ENCODE results near the gene WFDC1.
A peak's percentile ranks its signal among the peaks of the same experiment; 100 is the strongest.

WFDC1 gene, protein sequence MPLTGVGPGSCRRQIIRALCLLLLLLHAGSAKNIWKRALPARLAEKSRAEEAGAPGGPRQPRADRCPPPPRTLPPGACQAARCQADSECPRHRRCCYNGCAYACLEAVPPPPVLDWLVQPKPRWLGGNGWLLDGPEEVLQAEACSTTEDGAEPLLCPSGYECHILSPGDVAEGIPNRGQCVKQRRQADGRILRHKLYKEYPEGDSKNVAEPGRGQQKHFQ

DNA sequence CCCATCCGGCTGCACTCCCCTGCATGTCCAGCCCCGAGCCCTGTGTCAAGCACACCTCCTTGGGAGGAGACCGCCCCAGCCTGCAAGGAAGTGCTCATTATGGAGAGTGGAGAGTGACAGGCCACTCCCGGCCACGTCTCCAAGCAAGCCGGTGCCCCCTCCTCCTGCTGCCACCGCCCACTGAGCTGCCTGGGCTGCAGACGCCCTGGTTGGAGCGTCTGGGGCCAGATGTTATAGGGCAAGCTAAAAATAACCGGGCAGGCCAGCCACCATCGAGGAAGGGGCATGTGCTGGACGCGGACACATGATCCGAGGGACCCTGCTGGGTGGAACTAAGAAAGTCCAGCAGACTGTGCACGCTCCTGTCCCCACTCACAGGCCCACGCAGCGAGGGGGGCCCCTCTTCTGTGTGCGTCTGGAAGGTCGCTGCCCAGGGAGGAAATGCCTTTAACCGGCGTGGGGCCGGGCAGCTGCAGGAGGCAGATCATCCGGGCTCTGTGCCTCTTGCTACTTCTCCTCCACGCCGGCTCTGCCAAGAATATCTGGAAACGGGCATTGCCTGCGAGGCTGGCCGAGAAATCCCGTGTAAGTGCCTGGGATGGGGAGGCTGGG, at the start of gene WFDC1:
Gene WFDC1 (plus strand): TSS at position 348 of the 612 bp plus-strand sequence. CDS start 94 bp downstream, at position 442.
- ATAC-seq, result no peak
- no peak for DNase-seq

DNA sequence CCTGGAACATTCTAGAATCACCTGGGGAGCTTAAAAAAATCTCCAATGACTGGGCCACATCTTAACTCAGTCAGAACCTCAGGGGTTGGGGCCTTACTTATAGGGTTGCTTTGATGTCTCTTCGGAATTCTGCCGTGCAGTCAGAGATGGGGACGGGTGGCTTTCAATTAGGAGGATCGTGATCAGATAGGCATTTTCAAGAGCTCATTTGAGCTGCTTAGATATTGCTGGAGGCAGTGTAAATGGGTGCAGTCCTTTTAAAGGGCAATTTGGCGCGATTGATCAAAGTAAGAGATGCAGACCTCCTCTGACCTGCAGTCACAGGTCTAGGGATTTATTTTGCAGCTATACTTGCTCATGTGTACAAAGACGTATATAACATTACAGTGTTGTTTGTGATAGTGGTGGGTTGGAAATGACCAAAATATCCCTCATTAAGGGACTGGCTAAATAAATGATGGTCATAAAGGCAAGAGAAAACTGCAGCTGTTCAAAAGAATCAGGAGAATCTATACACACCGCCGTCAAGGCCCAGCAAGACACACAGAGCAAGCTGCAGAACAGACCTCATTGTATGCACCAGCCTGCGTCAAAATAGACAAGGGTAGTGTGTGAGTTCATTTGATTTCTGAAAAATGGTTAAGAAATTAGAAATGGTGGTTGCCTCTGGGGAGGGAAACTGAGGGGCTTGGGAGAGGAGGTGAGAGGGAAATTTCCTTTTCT, 48.6 kb upstream of the WFDC1 start:
- DNase-seq (no peak), ATAC-seq (no peak)

DNA sequence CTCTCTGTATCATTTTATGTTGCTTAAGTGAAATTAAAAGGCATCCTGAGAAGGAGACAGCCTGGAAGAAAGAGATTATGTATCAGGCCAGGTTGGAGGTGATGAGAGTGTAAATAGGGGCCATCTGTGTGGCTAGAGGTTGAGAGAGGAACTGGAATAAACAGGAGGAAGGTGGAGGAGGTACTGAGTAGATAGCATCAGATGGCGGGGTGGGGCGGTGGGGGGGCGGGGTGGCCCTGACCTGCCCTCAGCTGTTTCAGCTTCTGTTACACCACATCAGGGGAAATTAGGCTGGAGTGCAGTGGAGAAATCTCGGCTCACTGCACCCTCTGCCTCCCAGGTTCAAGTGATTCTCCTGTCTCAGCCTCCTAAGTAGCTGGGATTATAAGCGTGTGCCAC, 48.0 kb upstream of the WFDC1 start:
- DNase-seq (no peak), ATAC-seq (no peak)

DNA sequence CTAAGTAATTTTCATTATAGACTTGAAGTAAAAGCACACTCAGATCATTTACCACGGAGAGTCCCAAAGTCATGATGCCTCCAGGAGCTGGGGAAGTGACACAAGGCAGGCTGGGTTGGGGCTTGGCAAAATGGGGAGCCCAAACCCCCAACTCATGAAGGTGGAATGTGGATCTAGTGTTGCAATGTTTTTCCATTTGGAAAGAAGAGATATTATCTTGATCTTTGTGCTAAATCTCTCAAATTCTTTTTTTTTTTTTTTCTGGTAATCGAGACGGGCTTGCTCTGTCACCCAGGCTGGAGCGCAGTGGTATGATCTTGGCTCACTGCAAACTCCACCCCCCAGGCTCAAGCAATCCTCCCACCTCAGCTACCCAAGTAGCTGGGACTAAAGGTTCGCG, 47.3 kb upstream of the WFDC1 start:
- ATAC-seq (no peak), DNase-seq (no peak)

DNA sequence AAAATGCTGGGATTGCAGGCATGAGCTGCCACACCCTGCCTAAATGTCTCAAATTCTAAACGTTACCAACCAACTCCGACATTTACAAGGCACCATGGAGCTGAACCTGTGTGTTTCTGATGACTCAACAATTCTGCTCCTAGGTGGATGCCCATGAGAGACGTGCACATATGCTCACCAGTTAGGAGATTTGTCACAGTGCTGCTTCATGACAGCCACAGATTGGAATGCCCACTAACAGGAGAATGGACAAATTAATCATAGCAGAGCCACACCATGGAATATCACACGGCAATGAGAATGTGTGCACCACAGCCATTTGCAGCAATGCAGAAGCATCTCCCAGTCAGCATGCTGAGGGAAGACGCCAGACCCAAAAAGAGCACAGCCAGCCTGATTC, 46.8 kb upstream of the WFDC1 start:
- ATAC-seq (no peak), DNase-seq (no peak)

DNA sequence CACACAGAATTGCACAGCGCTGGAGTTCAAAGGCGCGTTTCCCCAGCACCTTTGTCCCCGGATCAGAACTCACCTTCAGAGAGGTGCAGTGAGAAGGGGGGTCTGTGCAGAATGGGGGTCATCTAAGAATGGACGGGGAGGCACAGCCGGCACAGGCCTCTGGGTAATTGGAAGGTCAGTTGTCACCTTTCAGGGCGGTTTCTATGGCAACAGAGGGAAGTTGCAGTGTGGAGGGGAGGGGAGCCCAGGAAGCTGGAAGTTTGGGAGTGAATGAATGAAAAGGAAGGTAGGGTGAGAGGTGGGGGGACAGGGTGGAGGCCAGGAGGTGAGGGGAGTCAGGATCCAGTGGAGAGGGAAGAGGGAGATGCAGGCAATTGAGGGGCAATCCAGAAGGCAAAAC, 42.5 kb upstream of the WFDC1 start:
- ATAC-seq (no peak), DNase-seq (no peak)

DNA sequence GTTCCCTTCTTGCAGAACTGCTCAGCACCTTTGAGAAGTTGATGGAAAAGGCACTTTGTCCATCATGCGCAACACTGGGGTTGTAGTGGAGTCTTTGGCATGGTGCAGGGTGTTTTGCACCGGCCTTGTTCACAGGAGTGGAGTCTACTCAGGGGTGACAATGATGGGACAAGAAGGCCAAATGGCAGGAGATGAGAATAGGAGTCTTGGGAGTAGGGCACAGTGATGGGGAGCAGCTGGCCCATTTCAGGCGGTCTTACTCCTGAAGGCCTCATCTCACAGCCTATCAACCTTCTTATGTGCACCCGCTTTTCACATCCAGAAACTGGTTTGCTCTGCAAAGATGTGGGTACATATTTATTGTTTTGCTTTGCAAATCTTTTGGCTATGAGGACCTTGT, 41.5 kb upstream of the WFDC1 start:
- no peak for ATAC-seq
- no peak for DNase-seq

DNA sequence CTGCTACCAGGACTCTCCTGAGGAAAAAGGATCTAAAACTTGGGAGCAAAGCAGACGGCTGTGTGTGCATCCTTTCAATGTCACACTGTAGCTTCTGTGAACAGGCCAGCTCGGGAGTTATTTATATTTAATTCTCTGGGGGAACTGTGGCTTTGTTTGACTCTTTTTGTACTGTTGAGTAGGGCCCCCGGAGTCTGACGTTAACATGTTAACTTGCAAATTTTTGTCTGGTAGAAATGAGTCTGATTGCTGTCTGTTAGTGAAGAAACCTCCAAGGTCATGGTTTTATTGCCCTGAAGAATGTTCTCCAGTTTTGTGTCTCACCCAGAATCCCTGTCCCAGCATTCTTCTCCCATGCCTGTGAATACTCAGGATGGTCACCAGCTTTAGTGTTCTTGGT, 40.6 kb upstream of the WFDC1 start:
- DNase-seq (no peak), ATAC-seq (no peak)

DNA sequence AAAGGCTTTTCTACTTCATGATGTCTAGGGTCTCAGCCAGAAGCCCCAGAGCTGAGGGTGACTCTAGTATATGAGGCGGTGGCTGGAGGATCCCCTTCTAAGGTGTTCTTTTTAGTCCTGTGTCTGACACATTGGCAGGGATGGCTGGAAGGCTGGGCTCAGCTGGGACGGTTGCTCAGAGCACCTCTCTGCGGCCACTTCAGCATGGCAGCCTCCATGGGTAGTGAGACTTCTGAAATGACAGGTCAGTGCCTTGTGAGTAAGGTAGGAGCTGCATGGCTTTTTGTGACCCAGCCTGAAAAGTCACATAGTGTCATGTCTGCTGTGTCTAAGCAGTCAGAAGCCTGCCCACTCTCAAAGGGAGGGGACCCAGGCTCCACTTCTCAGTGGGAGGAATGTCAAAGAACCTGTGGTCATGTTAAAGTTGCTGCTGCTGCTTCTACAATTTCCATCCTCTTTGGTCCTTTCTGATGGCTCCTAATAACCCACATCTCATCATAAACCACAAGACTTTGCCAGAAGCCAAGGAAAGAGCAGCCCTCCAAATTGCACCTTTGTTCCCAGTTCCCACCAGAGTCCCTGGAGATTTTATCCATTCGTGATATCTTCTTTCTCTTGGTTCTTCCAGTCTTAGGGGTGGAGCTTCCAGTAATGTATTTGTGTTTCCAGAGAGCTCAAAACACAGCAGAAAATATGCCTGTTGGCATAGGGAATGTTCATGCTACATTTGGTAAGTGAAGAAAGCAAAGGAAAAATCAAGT, 39.4 kb upstream of the WFDC1 start:
- ATAC-seq (no peak), DNase-seq (no peak)

DNA sequence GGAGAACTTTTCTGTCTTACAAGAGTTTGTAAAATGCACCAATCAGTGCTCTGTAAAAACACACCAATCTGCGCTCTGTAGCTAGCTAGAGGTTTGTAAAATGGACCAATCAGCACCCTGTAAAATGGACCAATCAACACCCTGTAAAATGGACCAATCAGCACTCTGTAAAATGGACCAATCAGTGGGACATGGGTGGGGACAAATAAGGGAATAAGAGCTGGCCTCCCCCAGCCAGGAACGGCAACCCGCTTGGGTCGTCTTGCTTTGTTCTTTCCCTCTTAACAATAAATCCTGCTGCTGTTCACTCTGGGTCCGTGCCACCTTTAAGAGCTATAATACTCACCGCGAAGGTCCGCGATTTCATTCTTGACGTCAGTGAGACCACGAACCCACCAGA, 36.4 kb upstream of the WFDC1 start:
- DNase-seq (no peak), ATAC-seq (no peak)

DNA sequence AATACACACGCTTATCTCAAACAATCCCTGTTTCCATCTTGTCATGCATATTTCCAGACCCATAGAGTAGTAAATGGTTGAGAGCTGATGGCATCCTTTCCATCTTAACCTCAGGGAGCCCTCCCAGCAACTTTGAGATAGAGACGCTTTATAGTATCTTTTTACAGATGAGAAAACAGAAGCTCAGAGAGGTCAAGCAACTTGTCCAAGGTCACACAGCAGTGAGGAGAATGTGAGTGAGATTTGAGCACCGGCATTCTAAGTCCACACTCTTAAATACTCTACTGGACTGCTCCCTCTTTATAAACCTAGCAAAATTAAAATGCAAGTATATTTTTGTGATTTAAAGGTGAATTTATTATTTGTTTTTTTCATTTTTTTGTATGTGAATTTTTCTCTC, 35.0 kb upstream of the WFDC1 start:
- ATAC-seq, result no peak
- no peak for DNase-seq

DNA sequence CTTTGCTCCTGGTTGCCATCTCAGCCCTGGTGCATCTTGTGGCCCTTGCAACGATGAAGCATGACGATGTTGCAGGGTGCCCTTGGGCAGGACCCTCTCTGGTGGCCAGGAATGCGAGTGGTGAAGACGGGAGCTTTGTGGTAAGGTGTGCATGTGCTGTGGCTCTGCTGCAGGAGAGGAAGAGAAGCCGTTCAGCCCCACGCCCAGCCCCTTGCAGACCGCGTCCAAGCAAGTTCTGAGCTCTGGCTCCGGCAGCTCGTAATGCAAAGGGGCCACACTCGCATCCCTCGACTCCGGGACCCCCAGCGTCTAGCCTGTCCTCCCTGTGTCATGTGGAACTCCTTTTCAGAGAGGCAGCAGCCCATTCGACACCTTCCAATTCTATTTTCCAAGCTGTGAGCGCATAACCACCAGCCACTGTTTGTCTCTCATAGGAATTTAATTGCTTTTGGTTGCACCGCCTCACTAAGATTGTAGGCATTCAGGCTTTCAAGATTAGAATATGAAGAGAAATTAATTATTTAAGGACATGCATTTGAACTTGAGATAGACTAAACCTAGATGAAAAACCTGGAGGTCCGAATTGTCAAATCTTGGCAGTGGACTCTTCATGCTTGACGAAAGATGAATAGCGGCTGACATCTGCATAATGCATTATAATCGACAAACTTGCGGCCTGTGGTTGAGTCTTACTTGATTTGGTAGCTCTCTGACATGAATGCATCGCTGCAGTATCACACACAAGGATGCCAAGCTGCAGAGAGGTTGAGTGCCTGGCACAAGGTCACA, 33.7 kb upstream of the WFDC1 start:
- ATAC-seq, result no peak
- no peak for DNase-seq

DNA sequence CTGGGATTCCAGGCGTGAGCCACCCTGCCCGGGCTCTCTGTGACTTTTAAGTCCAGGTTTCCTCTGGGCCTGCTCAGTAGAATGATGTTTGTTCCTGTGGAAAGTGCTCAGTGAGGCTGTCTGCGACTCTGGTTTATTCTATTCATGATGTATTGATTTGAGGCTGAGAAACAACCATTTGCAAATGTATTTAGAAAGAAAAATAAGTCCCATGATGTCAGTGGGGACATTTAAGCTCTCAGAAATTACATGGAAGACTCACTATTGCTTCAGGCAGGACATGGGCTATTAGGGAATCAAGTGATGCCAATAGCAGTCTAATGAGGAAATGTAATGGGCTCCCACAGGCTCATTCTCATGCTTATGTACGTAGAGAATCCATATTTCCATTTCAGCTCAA, 32.6 kb upstream of the WFDC1 start:
- ATAC-seq, result no peak
- no peak for DNase-seq

DNA sequence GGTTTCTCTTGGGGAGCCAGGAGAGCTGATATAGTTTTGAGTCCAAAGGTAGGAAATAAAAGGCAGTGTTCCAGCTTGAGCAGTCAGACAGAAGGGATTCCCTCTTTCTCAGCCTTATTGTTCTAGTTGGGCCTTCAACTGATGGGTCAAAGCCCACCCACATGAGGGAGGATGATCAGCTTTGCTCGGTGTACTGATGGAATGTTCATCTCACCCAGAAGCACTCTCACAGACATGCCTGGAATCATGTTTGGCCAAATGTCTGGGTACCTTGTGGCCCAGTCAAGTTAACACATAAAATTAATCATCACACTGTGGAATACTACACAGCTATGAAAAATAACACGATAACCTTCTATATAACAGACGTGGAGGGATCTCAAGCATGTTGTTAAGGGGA, 31.7 kb upstream of the WFDC1 start:
- no peak for ATAC-seq
- no peak for DNase-seq

DNA sequence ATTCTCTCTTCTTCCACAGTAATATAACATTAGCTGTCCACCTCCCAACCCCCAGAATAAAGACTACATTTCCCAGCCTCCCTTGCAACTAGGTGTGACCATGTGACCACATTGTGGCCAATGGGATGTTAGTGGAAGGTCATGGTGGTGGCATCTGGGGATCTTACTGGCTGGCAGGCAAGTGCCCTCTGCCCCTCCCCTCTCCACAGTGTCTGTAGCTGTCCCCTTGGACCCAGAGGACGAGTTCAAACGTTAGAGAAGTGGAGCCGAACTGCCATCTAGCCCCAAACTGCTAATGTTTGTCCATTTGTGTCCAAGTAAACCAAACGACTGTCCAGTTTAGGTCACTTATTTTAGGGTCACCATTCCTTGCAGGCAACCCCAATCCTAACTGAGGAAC, 28.2 kb upstream of the WFDC1 start:
- peak; percentile 10 for DNase-seq
- ATAC-seq, result peak; percentile 68

DNA sequence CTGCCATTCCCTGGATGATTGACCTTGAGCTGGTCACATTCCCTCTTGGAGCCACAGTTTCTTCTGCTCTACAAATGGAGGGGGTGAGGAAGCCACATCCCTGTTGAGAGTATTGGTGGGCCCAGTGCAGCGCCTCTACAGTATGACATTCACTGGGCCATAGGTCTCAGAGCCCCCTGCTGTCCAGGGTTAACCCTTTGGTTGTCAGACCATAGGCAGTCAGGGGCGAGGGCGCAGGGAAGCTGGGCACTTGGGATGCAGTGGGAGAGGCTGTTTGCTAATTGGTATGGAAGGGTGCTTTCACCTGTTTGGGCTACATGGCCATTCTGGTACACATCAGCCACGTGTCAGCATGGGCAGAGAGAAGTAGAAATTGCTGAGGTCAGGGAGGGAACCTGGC, 27.3 kb upstream of the WFDC1 start:
- DNase-seq, result no peak
- ATAC-seq, result no peak

DNA sequence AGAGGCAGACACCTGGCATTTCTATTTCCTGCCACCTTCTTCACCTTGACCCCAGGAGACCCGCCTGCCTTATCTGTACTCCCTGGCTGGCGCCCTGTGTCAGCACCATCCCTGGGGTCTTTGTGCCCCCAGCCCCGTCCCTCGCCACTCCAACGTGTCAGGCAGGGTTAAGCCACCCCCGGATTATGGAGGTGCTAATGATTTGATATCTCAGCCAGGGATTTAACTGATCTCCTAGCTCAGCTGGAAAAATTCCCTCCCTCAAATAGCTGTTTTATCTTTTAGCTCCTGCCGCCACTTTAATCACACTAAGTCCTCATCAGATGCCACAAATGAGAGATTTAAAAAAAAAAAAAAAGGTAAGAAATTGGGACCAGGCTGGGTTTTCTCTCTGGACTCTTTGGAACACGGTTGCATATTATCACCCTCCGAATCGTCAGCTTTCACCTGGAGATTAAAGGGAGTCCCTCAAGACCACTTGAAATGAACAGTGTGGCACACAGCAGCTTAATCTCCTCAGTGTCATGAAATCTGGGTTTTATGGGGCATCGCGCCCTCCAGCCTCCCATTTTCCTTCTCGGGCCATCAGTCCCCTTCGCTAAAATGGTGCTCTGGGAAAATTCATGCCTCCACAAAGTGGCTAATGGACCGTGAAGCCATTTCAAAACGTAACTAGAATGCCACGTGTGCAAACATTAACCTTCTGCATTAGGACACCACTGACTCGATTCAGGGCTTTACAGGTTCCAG, 26.2 kb upstream of the WFDC1 start:
- no peak for ATAC-seq

DNA sequence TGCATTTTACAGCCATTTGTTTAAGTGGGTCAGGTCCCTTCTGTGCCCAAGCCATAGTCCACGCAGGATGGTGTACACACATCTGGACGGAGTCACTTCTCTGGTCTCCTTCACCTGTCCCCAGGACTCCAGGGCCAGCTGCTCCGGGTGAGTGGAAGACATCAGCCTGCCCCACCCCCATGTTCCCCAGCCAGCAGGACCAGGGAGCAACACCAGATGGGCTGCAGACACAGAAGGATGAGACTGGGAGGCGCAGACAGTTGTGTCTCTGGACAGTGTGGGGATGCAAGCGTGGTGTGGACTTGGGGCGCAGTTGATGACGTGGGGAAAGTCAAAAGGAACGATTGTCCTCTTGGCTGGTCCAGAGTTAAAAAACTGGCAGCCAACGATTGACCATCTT, 24.6 kb upstream of the WFDC1 start:
- ATAC-seq, result no peak
- DNase-seq, result no peak

More for the DNA sequence above, 26.2 kb upstream of the WFDC1 start:
- DNase-seq, result no peak

DNA sequence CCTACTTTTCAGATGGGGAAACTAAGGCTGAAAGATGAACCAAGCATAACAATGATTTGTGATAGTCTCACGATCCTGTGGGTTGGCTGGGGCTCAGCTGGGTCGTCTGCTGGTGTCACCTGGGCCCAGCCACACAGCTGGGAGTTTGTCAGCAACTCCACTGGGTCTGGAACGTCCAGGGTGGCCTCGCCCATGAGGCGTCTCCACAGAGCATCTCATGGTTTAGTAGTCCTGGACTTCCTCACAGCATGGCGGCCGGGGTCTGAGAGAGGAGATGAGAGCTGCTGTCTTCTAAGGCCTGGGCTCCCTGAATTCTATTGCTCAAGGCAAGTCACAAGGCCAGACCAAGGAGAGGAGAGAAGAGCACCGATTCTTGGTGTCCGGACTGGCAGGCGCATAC, 24.1 kb upstream of the WFDC1 start:
- ATAC-seq, result no peak
- DNase-seq, result no peak

DNA sequence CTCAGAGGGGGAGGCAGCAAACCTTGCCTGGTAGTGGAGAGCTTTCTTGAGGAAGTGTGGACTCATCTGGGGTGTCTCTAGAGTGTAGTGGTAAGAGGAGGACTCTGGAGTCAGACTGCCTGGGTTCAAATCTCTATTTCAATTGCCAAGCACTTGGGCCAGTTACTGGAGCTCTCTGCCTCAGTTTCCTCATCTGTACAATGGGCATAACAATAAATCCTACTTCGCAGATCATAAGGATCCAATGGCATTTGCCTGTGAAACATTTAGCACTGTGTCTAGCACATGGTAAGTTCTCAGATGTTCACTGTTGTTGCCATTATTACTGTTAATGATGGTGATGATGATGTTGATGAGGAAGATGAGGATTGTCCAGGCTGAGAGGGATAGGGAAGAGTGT, 23.6 kb upstream of the WFDC1 start:
- no peak for DNase-seq
- ATAC-seq, result no peak

DNA sequence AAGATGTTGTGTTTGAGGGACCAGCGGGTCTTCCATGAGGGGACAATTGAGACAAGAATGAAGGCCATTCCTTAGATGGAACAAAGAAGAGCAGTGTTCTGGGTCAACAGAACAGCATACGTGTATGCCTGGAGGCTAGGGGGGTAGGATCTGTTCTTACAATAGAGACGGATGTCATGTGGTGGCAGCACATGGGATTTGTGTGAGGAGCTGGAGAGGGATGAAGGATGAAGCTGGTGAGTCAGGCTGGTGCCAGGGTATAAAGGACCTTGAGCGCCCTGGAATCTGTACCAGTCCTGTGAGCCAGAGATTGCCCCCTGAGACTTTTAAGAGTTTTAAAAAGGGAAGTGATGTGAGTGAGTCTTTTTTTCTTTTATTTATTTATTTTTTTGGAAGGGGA, 22.8 kb upstream of the WFDC1 start:
- no peak for ATAC-seq
- DNase-seq, result no peak

Measured in stimulated activated naive CD8-positive, alpha-beta T cell treated with anti-CD3 and anti-CD28 coated beads, Interleukin-15, Interleukin-2, amounts not matched to agents 100 U/mL and 50 U/mL, for 24 hours (primary cell).